B cell (primary cell): Measurements from ENCODE around the gene GATA5. TPM values are rescaled to one million over a fixed set of nuclear protein-coding genes. Genes with fewer than 3 reads are reported as not detected.

Source experiments
- ATAC-seq: fragments of 200-7000 bp; cut with Tn5 transposase; one replicate; pipeline ENCODE4 v1.10.0; 2021; ENCODE audit warnings: low read depth, mild to moderate bottlenecking, moderate number of reproducible peaks, moderate library complexity
- CTCF ChIA-PET: fragments of 350-600 bp; sonication (Branson Sonifier 250); formaldehyde crosslinking; loops from one replicate; lab custom pipeline; 2021; ENCODE audit warnings: antibody characterized with exemption, inconsistent platforms; lab: Charles Lee
- POLR2A ChIA-PET: fragments of 350-600 bp; sonication (Branson Sonifier 250); formaldehyde crosslinking; loops from one replicate; lab custom pipeline; 2021; ENCODE audit warnings: antibody characterized with exemption; lab: Charles Lee
- DNase-seq: peaks from one replicate; pipeline ENCODE4 v3.0.0; 2013
- H2AFZ ChIP-seq: 2 replicates; pipeline ENCODE4 v1.6.1; 2012; ENCODE audit warnings: mild to moderate bottlenecking, low read depth, low read length; ENCODE audit not compliant: insufficient read depth, poor library complexity, severe bottlenecking
- H3K27ac ChIP-seq, 2 donors: 1 replicate in 1 of 2; 2 replicates in 1 of 2; pipeline ENCODE4 v1.5.1; 2012 to 2013; ENCODE audit warnings: low read length in 2 of 2, mild to moderate bottlenecking in 2 of 2, moderate library complexity in 1 of 2
- H3K27me3 ChIP-seq, 4 experiments: fragments of 200-600 bp in 1 of 4; sonication (generic) in 1 of 4; replicated peaks in 1 of 4; 1 replicate in 2 of 4; 2 replicates in 2 of 4; pipeline versions ENCODE4 v1.6.1 to v1.7.0; 2013 to 2016; ENCODE audit warnings: low read length in 3 of 4, mild to moderate bottlenecking in 2 of 4, mixed read lengths in 1 of 4, moderate library complexity in 1 of 4; ENCODE audit not compliant: insufficient read depth in 4 of 4, control insufficient read depth in 3 of 4; ENCODE audit errors: control extremely low read depth in 1 of 4
- H3K36me3 ChIP-seq, 2 experiments: replicated peaks in 1 of 2; 1 replicate in 1 of 2; 2 replicates in 1 of 2; pipeline versions ENCODE4 v1.6.1 to v1.7.1; 2013; ENCODE audit warnings: low read length in 1 of 2; ENCODE audit not compliant: insufficient read depth in 2 of 2, control insufficient read depth in 1 of 2; ENCODE audit errors: control extremely low read depth in 1 of 2, extremely low read depth in 1 of 2
- H3K4me1 ChIP-seq, 2 donors: fragments of 200-600 bp in 1 of 2; sonication (generic) in 1 of 2; 1 replicate in 1 of 2; 2 replicates in 1 of 2; pipeline versions ENCODE4 v1.5.1 to v1.6.1; 2013 to 2017; ENCODE audit warnings: low read length in 2 of 2; ENCODE audit not compliant: control insufficient read depth in 2 of 2, insufficient read depth in 2 of 2
- H3K4me2 ChIP-seq: replicated peaks from 2 replicates; pipeline ENCODE3; 2012; ENCODE audit warnings: mild to moderate bottlenecking, low read depth, low read length; ENCODE audit not compliant: poor library complexity, severe bottlenecking
- H3K4me3 ChIP-seq, 5 experiments: fragments of 200-600 bp in 1 of 5; sonication (generic) in 1 of 5; 1 replicate in 3 of 5; 2 replicates in 2 of 5; pipeline versions ENCODE4 v1.5.1 to v1.7.0; 2011 to 2016; ENCODE audit warnings: low read length in 4 of 5, mild to moderate bottlenecking in 4 of 5, low read depth in 2 of 5, control low read depth in 1 of 5, moderate library complexity in 1 of 5; ENCODE audit not compliant: insufficient read depth in 1 of 5; ENCODE audit errors: control extremely low read depth in 1 of 5, extremely low read depth in 1 of 5
- H3K79me2 ChIP-seq: fragments of 200-600 bp; sonication (generic); one replicate; pipeline ENCODE4 v1.6.0; 2016; ENCODE audit warnings: low read length; ENCODE audit not compliant: control insufficient read depth, insufficient read depth
- H3K9ac ChIP-seq: fragments of 200-600 bp; sonication (generic); 2 replicates; pipeline ENCODE4 v1.6.1; 2017; ENCODE audit warnings: mild to moderate bottlenecking, low read length, moderate library complexity
- H3K9me3 ChIP-seq, 3 donors: one replicate each; pipeline versions ENCODE4 v1.6.1 to v1.7.1; 2013; ENCODE audit warnings: low read length in 2 of 3; ENCODE audit not compliant: control insufficient read depth in 2 of 3, insufficient read depth in 1 of 3; ENCODE audit errors: control extremely low read depth in 1 of 3
- H4K20me1 ChIP-seq: 2 replicates; pipeline ENCODE4 v1.6.0; 2012; ENCODE audit warnings: mild to moderate bottlenecking, low read length; ENCODE audit not compliant: insufficient read depth, control insufficient read depth, poor library complexity, severe bottlenecking
- H3K27ac Mint-ChIP-seq: one replicate; pipeline ENCODE4 v1.8.0; 2021; ENCODE audit warnings: mixed read lengths
- H3K27me3 Mint-ChIP-seq: one replicate; pipeline ENCODE4 v1.8.0; 2021; ENCODE audit warnings: mixed read lengths
- H3K4me1 Mint-ChIP-seq: one replicate; pipeline ENCODE4 v1.8.0; 2021; ENCODE audit warnings: mixed read lengths
- H3K4me3 Mint-ChIP-seq: one replicate; pipeline ENCODE4 v1.8.0; 2021; ENCODE audit warnings: mixed read lengths
- H3K9me3 Mint-ChIP-seq: one replicate; pipeline ENCODE4 v1.8.0; 2022; ENCODE audit warnings: mixed read lengths; ENCODE audit not compliant: insufficient read depth
- CTCF ChIP-seq: fragments of 200-600 bp; IDR thresholded peaks from one replicate; pipeline ENCODE4 v1.8.0; 2022; ENCODE audit warnings: antibody characterized with exemption, mild to moderate bottlenecking
- EZH2 ChIP-seq: IDR thresholded peaks from 2 replicates; pipeline ENCODE4 v1.6.1; 2012; ENCODE audit warnings: borderline replicate concordance, low read depth, mild to moderate bottlenecking, moderate library complexity, low read length; ENCODE audit not compliant: insufficient read depth, poor library complexity, severe bottlenecking
- WGBS: methylation state at CpG from one replicate; pipeline ENCODE4 v1.1.5; 2013; ENCODE audit warnings: missing lambda C conversion rate; ENCODE audit not compliant: insufficient coverage; 5-methylcytosine and 5-hydroxymethylcytosine counted together
- intact Hi-C: fragments of 100-400 bp; cut with micrococcal nuclease; formaldehyde crosslinking; loops from one replicate; pipeline ENCODE4 v1.10.0; 2022
- polyA plus RNA-seq: library from polyadenylated mRNA; depleted of rRNA; stranded (reverse); fragments of >200 nt; gene quantifications from 2 replicates; pipeline ENCODE4 v1.2.3, GENCODE V29; 2012
- total RNA-seq, 2 donors: library from RNA; stranded (reverse); fragments of 120-200 nt in 1 of 2; gene quantifications; 1 replicate in 1 of 2; 2 replicates in 1 of 2; pipeline versions ENCODE4 v1.2.3 to v1.2.4, GENCODE V29; 2013 to 2022

GATA5 gene
- total and polyA plus RNA-seq, 2 donors (not counting 1 experiment from before 2014, with no cell fraction given) = not detected

- no peak overlapping the region for H3K27ac ChIP-seq
- H2AFZ ChIP-seq = no peak overlapping the region
- H3K4me2 ChIP-seq = no peak overlapping the region
- H3K9ac ChIP-seq = no peak overlapping the region
- H3K27me3 ChIP-seq = peaks cover 0 to 52% (median 12%) of the 10 kb centered on the region in 4 experiments
- no peak overlapping the region for H3K4me3 ChIP-seq
- ChIA-PET CTCF (no interaction called here), POLR2A (no interaction called here)
- DNase-seq (no peak), ATAC-seq (no peak)
- Mint-ChIP-seq H3K9me3 (no peaks in the 10 kb centered on the region), H3K4me1 (peaks cover 1% of the 10 kb centered on the region), H3K27me3 (peaks cover 38% of the 10 kb centered on the region), H3K27ac (no peak overlapping the region), H3K4me3 (no peak overlapping the region)
- no peaks in the 10 kb centered on the region for H4K20me1 ChIP-seq
- peaks cover 2 to 4% of the 10 kb centered on the region in 2 donors for H3K4me1 ChIP-seq
- intact Hi-C loops = no loop called here
- H3K36me3 ChIP-seq = no peaks in the 10 kb centered on the region
- no peak for TF ChIP-seq CTCF
- no peak for TF ChIP-seq EZH2
- H3K79me2 ChIP-seq = no peaks in the 10 kb centered on the region
- 88% methylated on average over 1 of the region's 3 CpGs for WGBS
- H3K9me3 ChIP-seq = peaks cover 0 to 6% (median 0%) of the 10 kb centered on the region in 3 donors
Observed at GRCh38 chr20:62488470-62488869, 12.7 kb upstream of the GATA5 start.

- WGBS = 37% methylated on average over 9 of the region's 14 CpGs
- H3K9ac ChIP-seq = no peak overlapping the region
Observed at GRCh38 chr20:62487561-62488354, 12.0 kb upstream of the GATA5 start.

More at GRCh38 chr20:62487561-62488354, 12.0 kb upstream of the GATA5 start:
- no peaks in the 10 kb centered on the region for H3K36me3 ChIP-seq
- TF ChIP-seq EZH2 (no peak), CTCF (no peak)
- intact Hi-C loops = no loop called here
- no peaks in the 10 kb centered on the region for H3K9me3 Mint-ChIP-seq
- H3K4me3 Mint-ChIP-seq = no peak overlapping the region
- ChIA-PET POLR2A (no interaction called here), CTCF (no interaction called here)
- no peak overlapping the region for H3K4me2 ChIP-seq
- no peak overlapping the region for H3K27ac ChIP-seq
- H3K27ac Mint-ChIP-seq = no peak overlapping the region
- ATAC-seq (no peak), DNase-seq (no peak)
- H3K4me3 ChIP-seq = no peak overlapping the region
- peaks cover 2 to 3% of the 10 kb centered on the region in 2 donors for H3K4me1 ChIP-seq
- H3K79me2 ChIP-seq = no peaks in the 10 kb centered on the region
- peaks cover 6% of the 10 kb centered on the region for H3K4me1 Mint-ChIP-seq
- H3K27me3 Mint-ChIP-seq = peaks cover 45% of the 10 kb centered on the region
- H3K27me3 ChIP-seq = peaks cover 0 to 58% (median 16%) of the 10 kb centered on the region in 4 experiments
- no peaks in the 10 kb centered on the region for H4K20me1 ChIP-seq
- peaks cover 0 to 6% (median 0%) of the 10 kb centered on the region in 3 donors for H3K9me3 ChIP-seq
- no peak overlapping the region for H2AFZ ChIP-seq
